Measurements from ENCODE around the gene PPFIA4.

The PPFIA4 gene

GRCh38 chr1:203126866-203127665, 100.8 kb downstream of the PPFIA4 start:
- DNase-seq (ENCODE audit: low read depth in 1 of 2, low spot score in 1 of 2), result no peak

- no peak for DNase-seq (ENCODE audit: low read depth in 1 of 2, low spot score in 1 of 2)
Measured at GRCh38 chr1:203127666-203128430, 101.6 kb downstream of the PPFIA4 start, which contains the start of gene ADORA1. ADORA1 (plus strand) TSS chr1:203127726; CDS start chr1:203128842, 1,116 bp downstream.

DNA sequence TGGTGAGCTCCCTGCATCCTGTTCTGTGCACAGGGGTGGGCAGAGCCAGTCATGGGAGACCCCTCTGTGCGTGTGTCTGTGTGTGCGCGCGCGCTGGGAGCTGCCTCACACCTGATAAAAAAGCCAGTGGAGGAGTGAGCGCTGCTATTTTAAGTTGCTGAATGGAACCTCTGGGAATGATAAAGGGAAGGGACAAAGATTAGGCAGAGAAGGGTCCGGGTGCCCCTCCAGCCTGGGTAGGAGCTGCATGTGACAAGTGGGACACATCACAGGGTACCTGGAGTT, 102.1 kb downstream of the PPFIA4 start:
- no peak for DNase-seq (ENCODE audit: low read depth in 1 of 2, low spot score in 1 of 2)

All from activated CD4-positive, alpha-beta T cell treated with anti-CD3 and anti-CD28 coated beads, Interleukin-2, amount 50 U/mL, for 24 hours (primary cell).